Neural cell (in vitro differentiated cells): ENCODE measurements around the gene UBR2.

Source experiments
- EP300 ChIP-seq: fragments of 450-650 bp; conservative IDR thresholded peaks from 2 replicates; pipeline ENCODE4 v1.6.1; 2014; ENCODE audit warnings: antibody characterized with exemption, mild to moderate bottlenecking, moderate library complexity; ENCODE audit not compliant: poor library complexity, severe bottlenecking
- EZH2 ChIP-seq: fragments of 200-600, 300-800 bp; shearing (Covaris generic), sonication (generic); IDR thresholded peaks from 2 replicates; pipeline ENCODE4 v1.6.1; 2014; ENCODE audit warnings: antibody characterized with exemption, low read length, borderline replicate concordance, mild to moderate bottlenecking; ENCODE audit not compliant: insufficient read depth, poor library complexity, severe bottlenecking
- MXI1 ChIP-seq: fragments of 450-650 bp; conservative IDR thresholded peaks from 2 replicates; pipeline ENCODE4 v1.6.1; 2014; ENCODE audit warnings: antibody characterized with exemption, mild to moderate bottlenecking; ENCODE audit not compliant: poor library complexity, severe bottlenecking
- POLR2AphosphoS5 ChIP-seq: IDR thresholded peaks from 2 replicates; pipeline ENCODE4 v1.6.1; 2012
- RAD21 ChIP-seq: fragments of 450-650 bp; conservative IDR thresholded peaks from 2 replicates; pipeline ENCODE4 v1.6.1; 2014; ENCODE audit warnings: antibody characterized with exemption, mild to moderate bottlenecking, moderate library complexity
- REST ChIP-seq: IDR thresholded peaks from 2 replicates; pipeline ENCODE4 v1.6.1; 2012; ENCODE audit warnings: borderline replicate concordance
- SMC3 ChIP-seq: fragments of 450-650 bp; conservative IDR thresholded peaks from 2 replicates; pipeline ENCODE4 v1.6.1; 2014; ENCODE audit warnings: antibody characterized with exemption, mild to moderate bottlenecking, moderate library complexity; ENCODE audit not compliant: poor library complexity
- TAF1 ChIP-seq: IDR thresholded peaks from 2 replicates; pipeline ENCODE4 v1.6.1; 2012; ENCODE audit warnings: low read depth
- TF ChIP-seq, protein P1 (sequence below): fragments of 450-650 bp; IDR thresholded peaks from 2 replicates; pipeline ENCODE4 v1.5.1; 2014; ENCODE audit warnings: antibody characterized with exemption, mild to moderate bottlenecking, moderate library complexity; ENCODE audit not compliant: poor library complexity, severe bottlenecking

- TF ChIP-seq REST (no peak), RAD21 (no peak), MXI1 (no peak), EZH2 (no peak), TAF1 (no peak), POLR2AphosphoS5 (no peak), EP300 (no peak), SMC3 (no peak)
- TF ChIP-seq, protein P1, sequence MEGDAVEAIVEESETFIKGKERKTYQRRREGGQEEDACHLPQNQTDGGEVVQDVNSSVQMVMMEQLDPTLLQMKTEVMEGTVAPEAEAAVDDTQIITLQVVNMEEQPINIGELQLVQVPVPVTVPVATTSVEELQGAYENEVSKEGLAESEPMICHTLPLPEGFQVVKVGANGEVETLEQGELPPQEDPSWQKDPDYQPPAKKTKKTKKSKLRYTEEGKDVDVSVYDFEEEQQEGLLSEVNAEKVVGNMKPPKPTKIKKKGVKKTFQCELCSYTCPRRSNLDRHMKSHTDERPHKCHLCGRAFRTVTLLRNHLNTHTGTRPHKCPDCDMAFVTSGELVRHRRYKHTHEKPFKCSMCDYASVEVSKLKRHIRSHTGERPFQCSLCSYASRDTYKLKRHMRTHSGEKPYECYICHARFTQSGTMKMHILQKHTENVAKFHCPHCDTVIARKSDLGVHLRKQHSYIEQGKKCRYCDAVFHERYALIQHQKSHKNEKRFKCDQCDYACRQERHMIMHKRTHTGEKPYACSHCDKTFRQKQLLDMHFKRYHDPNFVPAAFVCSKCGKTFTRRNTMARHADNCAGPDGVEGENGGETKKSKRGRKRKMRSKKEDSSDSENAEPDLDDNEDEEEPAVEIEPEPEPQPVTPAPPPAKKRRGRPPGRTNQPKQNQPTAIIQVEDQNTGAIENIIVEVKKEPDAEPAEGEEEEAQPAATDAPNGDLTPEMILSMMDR, result no peak
Measured at GRCh38 chr6:42709871-42710270, 146.0 kb downstream of the UBR2 start.
